HG03342 (cell line): Measurements from ENCODE around the gene ZFAND2A.
A peak's percentile ranks its signal among the peaks of the same experiment; 100 is the strongest.
"Not testable (repeated sequence)": the region's sequence is repeated elsewhere in the genome, so short reads cannot be mapped to it uniquely, and the experiment has no call there.

Experiments used
- ATAC-seq: cut with Tn5 transposase; IDR thresholded peaks from one replicate; pipeline ENCODE4 v1.9.1; 2021; ENCODE audit warnings: mild to moderate bottlenecking, moderate library complexity; ENCODE audit not compliant: unreplicated experiment

Gene ZFAND2A

DNA sequence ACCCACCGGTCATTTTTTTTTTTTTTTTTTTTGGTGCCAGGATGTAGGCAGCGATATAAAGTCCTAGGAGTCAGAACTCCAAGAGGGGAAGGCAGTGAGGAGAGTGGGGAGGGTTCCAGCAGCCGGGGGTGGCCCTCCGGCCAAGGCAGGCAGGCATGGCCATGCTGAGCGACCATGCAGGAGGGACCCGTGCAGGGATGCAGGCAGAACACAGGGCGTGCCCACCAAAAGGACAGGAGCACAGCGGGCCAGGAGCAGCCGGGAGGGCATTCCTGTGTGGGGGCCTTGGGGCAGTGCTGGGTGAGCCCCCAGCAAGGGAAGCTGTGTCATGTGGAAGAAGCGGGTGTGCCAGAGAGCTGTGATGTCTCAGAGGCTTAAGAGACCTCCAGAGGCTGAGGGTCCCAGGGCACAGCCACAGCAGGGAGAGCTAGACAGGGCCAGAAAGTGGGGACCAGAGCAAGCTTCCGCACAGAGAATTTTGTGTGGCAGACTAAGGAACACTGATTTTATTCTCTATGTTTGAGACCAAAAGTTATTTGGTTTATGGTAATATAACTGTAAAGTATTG is 5.7 kb downstream of the ZFAND2A start:
- no peak for ATAC-seq

DNA sequence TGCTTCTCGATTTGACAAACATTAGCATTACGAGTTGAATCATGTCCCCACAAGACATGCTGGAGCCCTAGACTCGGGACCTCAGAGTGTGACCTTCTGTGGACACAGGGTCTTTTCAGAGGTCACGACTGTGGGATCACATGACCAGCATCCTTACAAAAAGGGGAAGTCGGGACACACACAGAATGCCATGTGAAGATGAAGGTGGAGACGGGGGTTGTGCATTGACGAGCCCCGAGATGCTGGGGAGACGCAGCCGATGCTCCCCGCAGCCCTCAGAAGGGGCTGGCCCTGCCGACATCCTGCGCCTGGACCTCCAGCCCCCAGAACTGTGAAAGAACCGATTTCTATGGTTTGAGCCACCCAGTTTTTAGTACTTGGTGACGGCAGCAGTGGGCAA is 7.5 kb downstream of the ZFAND2A start:
- no peak for ATAC-seq

DNA sequence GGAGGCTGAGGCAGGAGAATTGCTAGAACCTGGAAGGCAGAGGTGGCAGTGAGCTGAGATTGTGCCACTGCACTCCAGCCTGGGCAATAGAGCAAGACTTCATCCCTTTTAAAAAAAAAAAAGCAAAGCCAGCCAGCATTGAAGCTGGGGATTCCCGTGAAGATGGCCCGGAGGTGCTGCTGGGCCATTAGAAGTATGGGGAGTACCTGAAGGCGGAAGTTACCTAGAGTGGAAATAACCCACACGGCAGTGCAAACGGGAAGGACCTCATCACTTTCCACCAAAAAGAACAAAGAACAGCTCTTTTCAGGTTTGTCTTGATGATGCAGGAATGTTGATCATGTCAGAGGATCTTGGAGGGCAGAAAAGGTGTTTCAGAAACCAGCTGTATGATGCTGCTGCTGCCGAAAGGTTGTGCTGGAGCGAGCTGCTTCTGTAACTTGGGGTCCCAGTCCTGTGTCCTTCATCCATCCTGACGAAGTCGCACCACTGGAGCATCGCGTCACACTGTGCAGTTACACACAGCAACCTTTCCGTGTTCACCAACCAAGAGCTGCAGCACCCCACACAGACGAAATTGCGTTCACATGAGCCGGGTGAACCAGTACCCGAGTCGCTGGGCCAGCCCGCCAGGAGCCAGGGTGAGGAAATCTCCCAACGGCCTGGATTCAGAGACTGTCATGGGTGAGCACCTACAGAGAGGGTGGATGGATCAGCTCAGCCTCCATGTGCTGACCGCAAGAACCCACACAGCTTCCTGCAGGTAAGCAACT is 8.2 kb downstream of the ZFAND2A start:
- ATAC-seq = no peak

DNA sequence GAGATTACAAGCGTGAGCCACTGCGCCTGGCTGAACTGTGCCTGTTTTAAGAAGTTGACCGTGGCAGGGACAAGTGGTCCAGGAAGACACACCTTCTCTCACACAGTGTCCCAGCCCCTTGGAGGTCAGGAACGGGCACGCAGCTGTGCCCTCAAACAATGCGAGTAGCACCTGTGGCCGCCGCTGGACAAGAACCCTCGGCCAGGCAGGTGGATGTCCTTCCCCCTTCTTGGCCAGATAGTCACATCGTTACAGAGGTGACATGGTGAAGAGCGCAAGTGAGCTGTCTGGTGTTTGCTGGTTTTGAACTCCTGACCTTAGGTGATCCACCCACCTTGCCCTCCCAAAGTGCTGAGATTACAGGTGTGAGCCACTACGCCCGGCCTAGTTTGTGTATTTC is 8.8 kb downstream of the ZFAND2A start:
- ATAC-seq = no peak

DNA sequence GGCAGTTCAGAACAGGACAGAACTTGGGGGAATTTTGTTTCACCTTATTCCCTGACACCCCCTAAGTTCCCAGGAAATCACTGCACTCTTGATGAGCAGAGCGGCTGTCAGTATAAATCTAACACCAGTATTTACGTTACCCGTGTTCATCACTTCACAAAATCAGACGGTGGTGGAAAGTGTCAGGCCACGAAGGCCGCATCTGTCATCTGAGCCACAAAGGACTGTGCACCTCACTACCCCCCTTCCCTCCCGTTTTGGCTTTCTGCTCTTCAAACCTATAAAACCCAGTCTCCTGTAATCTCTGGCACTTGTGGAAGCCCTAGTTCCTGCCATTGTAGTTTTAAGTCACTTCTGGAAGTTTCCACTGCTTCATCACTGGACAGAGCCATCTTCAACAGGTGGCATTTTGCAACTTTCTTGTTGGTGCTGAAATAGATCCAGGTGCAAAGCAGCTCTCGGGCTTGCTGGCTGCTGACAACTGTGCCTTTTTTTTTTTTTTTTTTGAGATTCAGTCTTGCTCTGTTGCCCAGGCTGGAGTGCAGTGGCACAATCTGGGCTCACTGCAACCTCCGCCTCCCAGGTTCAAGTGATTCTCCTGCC is 9.5 kb downstream of the ZFAND2A start:
- no peak for ATAC-seq

DNA sequence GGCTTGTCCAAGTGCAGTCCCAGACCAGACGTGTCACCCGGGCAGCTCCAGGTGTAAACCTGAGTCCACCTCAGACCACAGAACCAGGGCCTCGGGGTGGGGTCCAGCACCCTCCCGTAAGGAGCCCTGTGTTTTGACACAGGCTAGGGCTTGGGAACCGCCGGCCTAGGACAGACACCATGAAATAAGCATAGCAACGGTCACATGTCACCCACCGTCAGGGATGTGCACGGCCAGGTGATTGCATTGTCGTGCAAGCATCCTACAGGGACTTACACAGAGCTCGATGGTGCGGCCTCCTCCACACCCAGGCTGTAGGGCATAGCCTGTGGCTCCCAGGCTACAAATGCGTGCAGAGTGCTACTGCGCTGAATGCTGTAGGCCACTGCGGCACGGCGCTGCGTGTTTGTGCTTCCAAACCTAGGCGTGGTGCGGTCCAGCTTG is 10.6 kb downstream of the ZFAND2A start:
- no peak for ATAC-seq

DNA sequence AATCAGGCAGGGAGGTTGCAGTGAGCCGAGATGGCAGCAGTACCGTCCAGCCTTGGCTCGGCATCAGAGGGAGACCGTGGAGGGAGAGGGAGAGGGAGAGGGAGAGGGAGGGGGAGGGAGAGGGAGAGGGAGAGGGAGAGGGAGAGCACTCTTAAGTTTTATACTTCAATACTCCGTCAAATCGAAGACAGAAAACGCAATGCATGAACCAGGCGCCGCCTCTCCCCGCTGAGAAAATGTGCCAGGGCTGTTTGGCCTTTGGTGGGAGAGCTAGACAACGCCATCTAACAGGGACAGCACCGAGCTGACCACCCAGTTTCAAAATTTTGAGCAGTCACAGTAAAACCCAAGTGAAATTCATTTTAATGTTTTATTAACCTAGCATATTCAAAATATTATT is 12.1 kb downstream of the ZFAND2A start:
- not testable (repeated sequence) for ATAC-seq

DNA sequence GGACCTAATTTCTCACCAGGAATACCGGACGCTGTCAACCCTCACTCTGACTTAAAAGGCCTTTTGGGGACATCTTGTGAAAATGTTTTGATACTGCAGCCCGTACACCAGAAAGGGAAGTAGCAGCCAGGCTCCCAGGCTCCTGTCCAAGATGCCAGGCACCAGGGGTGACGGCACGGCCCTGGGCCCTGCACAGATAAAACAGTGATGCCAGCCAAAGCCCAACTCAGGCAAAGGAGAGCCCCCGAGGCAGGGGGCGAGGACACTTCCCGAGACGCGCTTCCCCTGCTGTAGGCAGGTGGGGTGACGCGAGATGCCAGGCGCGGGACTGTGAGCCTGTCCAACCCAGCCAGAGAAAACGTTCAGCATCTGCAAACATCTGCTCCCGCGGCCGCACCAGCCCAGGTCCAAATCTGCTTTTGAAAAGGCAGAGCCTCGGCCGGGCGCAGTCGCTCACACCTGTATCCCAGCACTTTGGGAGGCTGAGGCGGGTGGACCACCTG is 15.7 kb downstream of the ZFAND2A start:
- ATAC-seq = no peak

DNA sequence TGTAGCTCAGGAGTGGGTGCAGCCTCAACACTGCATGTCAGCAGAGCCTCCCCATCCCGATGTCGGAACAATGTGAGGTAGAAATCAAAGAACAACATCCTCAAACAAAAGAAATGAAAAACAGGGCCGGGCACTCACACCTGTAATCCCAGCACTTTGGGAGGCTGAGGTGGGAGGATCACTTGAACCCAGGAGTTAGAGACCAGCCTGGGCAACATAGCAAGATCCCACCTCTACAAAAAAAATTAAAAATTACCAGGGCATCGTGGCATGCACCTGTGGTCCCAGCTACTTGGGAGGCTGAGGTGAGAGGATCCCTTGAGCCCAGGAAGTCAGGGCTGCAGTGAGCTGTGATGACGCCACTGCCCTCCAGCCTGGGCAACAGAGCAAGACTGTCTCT is 17.0 kb downstream of the ZFAND2A start:
- not testable (repeated sequence) for ATAC-seq

DNA sequence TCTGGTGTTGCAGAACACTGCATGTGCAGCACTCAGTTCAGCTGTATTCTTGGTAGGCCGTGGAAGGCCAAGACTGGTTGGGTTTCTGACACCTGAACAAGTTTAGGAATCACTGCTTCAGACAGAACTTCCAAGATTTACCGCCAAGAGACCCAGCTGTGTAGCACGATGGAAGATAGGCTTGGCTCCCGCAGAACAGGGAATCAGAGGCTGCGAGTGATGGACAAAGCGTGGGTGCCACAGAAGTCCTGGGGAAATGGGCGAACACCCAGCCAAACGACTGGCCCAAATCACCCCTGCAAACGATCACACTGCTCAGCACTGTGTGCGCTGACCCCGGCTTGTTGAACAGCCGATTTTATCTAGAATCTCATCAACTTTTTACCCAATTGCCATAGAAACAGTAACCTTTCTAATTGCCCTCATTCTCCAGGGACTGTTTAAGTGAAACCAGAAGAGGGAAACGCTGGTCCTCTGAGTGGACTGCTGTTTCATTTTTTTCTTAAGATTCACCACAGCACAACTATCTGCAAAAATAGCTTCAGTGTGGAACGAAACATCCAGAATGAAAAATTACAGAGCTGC is 17.9 kb downstream of the ZFAND2A start:
- no peak for ATAC-seq

DNA sequence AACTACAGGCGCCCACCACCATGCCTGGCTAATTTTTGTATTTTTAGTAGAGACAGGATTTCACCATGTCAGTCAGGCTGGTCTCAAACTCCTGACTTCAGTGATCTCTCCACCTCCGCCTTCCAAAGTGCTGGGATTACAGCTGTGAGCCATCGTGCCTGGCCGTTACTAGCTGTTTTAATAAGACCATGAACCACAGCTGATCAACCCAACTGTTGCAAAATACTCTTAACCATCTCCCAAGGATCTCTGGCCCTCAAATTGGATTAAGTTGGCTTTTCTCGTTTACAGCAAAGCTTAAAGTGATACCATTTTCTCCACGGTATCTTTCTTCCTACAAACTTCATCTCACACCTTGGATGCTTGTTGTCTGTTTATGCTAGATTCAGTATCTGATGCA is 18.3 kb downstream of the ZFAND2A start:
- no peak for ATAC-seq

DNA sequence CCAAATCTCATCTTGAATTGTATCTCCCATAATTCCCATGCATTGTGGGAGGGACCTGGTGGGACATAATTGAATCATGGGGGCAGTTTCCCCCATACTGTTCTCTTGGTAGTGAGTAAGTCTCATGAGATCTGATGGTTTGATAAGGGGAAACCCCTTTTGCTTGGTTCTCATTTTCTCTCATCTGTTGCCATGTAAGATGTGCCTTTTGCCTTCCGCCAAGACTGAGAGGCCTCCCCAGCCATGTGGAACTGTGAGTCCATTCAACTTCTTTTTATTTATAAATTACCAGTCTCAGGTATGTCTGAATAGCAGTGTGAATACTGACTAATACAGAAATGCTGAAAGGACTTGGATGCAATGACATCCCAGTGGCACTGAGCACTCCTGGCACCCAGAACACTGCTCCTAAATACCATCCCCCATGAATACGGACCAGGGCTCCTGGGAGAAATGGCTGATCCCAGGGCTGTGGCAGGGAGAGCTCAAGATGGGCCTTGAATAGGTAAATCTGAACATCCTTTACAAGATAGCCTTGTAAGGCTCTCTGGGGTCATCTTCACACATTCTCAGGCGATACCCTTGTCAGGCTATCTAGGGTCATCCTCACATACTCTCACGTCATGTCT is 19.4 kb downstream of the ZFAND2A start:
- ATAC-seq = no peak

DNA sequence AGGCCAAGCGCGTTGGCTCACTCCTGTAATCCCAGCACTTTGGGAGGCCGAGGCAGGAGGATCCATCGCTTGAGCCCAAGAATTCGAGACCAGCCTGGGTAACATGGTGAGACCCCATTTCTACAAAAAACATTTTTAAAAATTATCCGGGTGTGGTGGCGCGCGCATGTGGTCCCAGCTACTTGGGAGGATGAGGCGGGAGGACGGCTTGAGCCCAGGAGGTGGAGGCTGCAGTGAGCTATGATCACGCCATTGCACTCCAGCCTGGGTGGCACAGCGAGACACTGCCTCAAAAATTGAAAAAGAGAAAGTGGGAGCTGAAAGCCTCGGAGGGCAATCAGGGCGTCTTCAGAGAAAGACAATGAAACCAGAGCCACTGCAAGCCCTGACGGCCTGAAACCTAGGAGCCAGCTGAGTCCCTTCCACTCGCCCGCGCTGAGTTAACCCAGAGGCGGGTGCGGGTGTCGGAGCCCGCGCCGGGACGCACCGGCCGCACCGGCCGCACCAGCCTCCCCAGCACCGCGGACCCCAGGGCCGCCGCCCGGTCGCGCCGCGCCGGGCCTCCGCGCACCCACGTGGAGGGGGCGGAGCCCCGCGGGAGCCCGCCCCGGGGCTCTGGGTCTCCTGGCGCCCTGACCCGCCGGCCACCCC is 22.4 kb downstream of the ZFAND2A start:
- ATAC-seq = peak; percentile 63

DNA sequence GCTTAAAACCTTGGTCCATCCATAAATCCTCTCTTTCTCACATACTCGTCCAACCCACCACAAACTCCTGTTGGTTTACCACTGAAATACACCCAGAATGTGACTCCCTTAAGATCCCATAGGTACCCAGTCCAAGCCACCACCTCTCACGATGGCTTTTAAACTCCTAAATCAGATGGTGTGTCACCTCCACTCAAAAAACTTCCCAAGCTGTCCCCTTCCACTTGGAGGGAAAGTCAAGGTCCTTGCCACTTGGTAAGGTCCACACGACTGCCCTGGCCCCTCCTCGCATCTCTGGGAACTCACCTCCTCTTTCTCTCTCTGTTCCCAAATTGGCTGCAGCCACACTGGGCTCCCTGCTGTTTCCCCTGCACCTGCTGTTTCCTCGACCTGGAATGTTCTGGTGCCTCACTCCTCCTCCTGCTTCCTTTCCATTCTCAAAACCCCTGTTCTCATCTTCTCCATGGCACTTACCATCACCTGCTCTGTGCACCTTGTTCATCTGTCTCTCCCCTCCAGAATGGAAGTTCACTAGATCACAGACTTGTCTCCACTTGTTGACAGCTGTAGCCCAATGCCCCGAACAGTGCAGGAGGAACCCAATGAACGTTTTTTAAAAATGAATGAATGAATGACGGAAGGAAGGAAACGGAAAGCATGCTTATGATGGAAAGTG is 23.0 kb downstream of the ZFAND2A start:
- ATAC-seq = no peak

DNA sequence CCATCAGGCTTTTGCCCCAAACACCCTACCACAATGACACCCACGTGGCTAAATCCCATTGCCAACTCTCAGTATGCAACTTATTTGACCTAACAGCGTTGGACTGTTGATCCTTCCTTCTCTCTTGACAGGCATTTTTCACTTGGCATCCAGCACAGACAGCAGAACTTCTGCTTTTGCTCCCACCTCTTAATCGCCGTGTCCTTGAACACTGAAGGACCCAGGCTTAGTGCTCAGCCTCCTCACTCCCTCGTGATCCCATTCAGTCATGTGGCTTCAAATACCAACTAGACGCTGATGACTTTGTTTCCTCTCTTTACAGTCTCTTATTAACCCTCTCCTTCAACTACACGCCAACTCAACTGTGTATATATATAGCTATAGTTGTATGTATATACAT is 25.0 kb downstream of the ZFAND2A start:
- ATAC-seq = no peak

DNA sequence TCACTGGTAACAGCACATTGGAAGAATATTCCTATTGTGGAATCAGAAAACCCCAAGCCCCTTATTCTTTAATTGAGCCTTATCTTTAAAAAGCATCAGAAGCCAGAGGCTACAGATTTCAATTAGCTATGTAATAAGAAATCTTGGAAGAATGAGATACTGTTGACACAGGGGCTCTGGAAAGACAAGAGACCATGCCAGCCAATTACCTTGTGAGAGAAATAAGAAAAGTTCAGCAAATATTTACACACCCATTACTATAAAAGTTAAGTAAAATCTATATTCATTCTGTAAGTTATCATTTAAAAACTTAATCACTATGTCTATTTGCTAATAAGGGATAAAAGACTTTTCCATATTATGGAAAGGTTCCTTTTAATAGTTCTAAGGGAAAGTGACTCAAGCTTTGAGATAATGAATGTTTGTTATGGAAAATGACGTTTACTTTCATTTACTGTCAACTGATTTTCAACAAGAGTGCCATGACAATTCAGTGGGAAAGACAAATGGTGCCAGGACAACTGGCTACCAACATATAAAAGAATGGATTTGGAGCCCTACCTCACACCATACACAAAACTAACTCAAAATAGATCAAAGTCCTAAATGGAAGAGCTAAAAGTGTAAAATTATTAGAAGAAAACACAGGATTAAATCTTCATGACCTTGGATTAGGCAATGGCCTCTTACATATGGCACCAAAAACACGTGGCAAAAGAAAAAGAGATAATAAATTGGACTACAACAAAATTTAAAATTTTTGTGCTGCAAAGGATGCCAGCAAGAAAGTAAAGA is 28.3 kb downstream of the ZFAND2A start:
- ATAC-seq = no peak

DNA sequence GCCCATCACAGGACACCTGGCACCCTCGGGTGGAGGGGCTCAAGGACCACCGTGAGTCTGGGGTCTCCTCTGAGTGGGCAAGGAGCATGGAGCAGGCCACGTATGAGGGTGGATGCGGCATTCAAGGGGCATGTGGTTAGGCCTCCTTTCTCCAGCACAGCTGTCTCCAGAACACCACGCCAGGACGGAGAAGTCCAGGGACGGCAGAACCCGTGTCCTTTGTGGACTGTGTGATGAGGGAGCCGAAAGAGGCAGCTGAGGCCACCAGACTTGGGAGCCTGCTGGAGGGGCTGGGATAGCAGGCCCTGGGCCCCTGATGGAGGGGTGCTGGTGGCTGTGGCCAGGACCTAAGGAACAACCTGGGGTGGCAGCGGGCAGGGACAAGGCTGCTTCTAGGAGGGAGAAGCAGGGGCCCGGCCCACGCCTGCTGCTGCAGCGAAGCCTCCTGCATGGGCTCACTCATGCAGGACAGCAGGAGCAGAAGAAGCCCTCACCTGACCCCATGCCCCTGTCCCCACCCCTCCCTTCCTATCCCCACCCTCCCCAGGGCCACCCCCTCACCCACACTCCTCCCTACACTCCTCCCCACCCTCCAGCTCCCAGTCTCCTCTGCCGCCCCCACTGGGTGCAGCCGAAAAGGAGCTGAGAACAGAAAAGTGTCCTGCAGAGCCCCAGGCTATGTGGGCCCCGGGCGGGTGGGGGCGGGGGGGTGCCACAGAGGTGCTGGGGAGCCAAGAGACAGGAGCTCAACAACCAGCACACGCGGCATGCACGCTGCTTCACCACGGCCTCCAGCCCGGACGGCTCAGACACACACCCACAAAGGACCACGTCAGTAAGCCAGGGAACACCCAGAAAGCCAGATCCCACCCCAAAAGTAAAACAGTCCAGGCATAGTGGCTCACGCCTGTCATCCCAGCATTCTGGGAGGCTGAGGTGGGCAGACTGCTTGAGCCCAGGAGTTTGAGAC is 29.7 kb downstream of the ZFAND2A start:
- ATAC-seq = no peak

DNA sequence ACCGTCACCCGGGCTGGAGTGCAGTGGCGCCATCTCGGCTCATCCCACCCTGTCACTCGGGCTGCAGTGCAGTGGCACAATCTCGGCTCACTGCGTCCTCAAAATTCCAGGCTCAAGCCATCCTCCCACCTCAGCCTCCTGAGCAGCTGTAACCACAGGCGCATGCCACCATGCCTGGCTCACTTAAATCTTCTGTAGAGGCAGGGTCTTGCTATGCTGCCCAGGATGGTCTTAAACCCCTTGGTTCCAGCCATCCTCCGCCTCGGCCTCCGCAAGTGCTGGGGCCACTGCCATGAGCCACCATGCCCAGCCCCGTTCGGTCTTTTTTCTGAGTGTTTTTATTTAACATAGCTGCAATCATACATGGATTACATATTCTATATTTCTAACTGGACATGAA is 30.6 kb downstream of the ZFAND2A start:
- ATAC-seq = no peak
